GM12878 (cell line): ENCODE results near the gene EEF2K. TPM values are rescaled to one million over a fixed set of nuclear protein-coding genes. Genes with fewer than 3 reads are reported as not detected.

Source experiments
- ATAC-seq: fragments of 200-7000 bp; cut with Tn5 transposase; 3 replicates; pipeline ENCODE4 v1.9.1; 2020; ENCODE audit warnings: mild to moderate bottlenecking, moderate library complexity
- BruUV-seq: library from RNA; stranded (reverse); fragments of 400-500 nt; replicated peaks from 2 replicates; lab custom pipeline; 2021; lab: Mats Ljungman, UMichigan
- CTCF ChIA-PET: fragments of 300-600 bp; sonication (Branson Sonifier 250); formaldehyde crosslinking; extraction: SDS; loops from one replicate; lab custom pipeline; 2021; ENCODE audit warnings: inconsistent platforms; lab: Yijun Ruan, JAX
- POLR2A ChIA-PET: fragments of 350-600 bp; formaldehyde crosslinking; extraction: SDS; loops from one replicate; lab custom pipeline; 2021; ENCODE audit warnings: inconsistent platforms; lab: Charles Lee
- RAD21 ChIA-PET: fragments of 300-600 bp; sonication (Branson Sonifier 250); formaldehyde crosslinking; loops from one replicate; lab custom pipeline; 2023; ENCODE audit warnings: antibody characterized with exemption; ENCODE audit not compliant: unreplicated experiment; lab: Charles Lee
- SMC1A ChIA-PET: fragments of 300-600 bp; sonication (Branson Sonifier 250); formaldehyde crosslinking; loops from one replicate; lab custom pipeline; 2023; ENCODE audit not compliant: unreplicated experiment, uncharacterized antibody; lab: Charles Lee
- DNase-seq: peaks from one replicate; pipeline ENCODE4 v3.0.0-alpha.2; 2011; ENCODE audit warnings: low read depth, low spot score
- FAIRE-seq: peaks from 3 replicates; lab custom pipeline; 2011; peaks lifted over from hg19 to GRCh38; lab: Jason Lieb, UNC
- H2AFZ ChIP-seq: 2 replicates; pipeline ENCODE4 v1.6.0; 2011; ENCODE audit warnings: low read depth, low read length, control low read depth; ENCODE audit not compliant: control insufficient read depth
- H3K27ac ChIP-seq: 2 replicates; pipeline ENCODE4 v1.5.1; 2011; ENCODE audit warnings: control low read depth; ENCODE audit not compliant: control insufficient read depth, insufficient read depth
- H3K27me3 ChIP-seq, 2 experiments: replicated peaks in 1 of 2; 2 replicates each; pipeline versions ENCODE4 v1.6.0 to v1.6.1; 2011; ENCODE audit warnings: low read length in 1 of 2; ENCODE audit not compliant: control insufficient read depth in 2 of 2, insufficient read depth in 2 of 2
- H3K36me3 ChIP-seq, 2 experiments: 2 replicates each; pipeline ENCODE4 v1.5.1; 2011; ENCODE audit warnings: low read length in 1 of 2; ENCODE audit not compliant: control insufficient read depth in 2 of 2, insufficient read depth in 2 of 2
- H3K4me1 ChIP-seq: 2 replicates; pipeline ENCODE4 v1.6.1; 2011; ENCODE audit warnings: mild to moderate bottlenecking, low read length, moderate library complexity, mixed read lengths; ENCODE audit not compliant: control insufficient read depth, insufficient read depth
- H3K4me2 ChIP-seq: 2 replicates; pipeline ENCODE4 v1.6.0; 2011; ENCODE audit warnings: control low read depth; ENCODE audit not compliant: control insufficient read depth, insufficient read depth
- H3K4me3 ChIP-seq: fragments of 200-600 bp; sonication (generic); 2 replicates; pipeline ENCODE4 v1.5.1; 2016
- H3K79me2 ChIP-seq: 2 replicates; pipeline ENCODE4 v1.6.0; 2011; ENCODE audit warnings: low read length; ENCODE audit not compliant: control insufficient read depth, insufficient read depth
- H3K9ac ChIP-seq: 2 replicates; pipeline ENCODE4 v1.8.0; 2011; ENCODE audit warnings: low read length, control low read depth, mixed read lengths; ENCODE audit not compliant: control insufficient read depth, insufficient read depth
- H3K9me3 ChIP-seq: replicated peaks from 3 replicates; pipeline ENCODE4 v1.5.1; 2011; ENCODE audit warnings: mild to moderate bottlenecking, low read length; ENCODE audit not compliant: control insufficient read depth, insufficient read depth
- H4K20me1 ChIP-seq: 2 replicates; pipeline ENCODE4 v1.6.0; 2011; ENCODE audit not compliant: control insufficient read depth, insufficient read depth
- BMI1 ChIP-seq: fragments of 450-650 bp; IDR thresholded peaks from 2 replicates; pipeline ENCODE4 v1.6.1; 2016; ENCODE audit warnings: mild to moderate bottlenecking, moderate library complexity, borderline replicate concordance
- CBFB ChIP-seq: IDR thresholded peaks from 2 replicates; pipeline ENCODE4 v1.6.1; 2016; ENCODE audit warnings: antibody characterized with exemption, low read depth
- CBX5 ChIP-seq: sonication (generic); IDR thresholded peaks from 2 replicates; pipeline ENCODE4 v1.6.1; 2016; ENCODE audit warnings: low read depth, moderate library complexity, mild to moderate bottlenecking, inconsistent platforms
- ESRRA ChIP-seq: IDR thresholded peaks from 2 replicates; pipeline ENCODE4 v1.6.1; 2012; ENCODE audit warnings: mild to moderate bottlenecking, low read length, improper control_type of control experiment
- IKZF1 ChIP-seq: fragments of 450-650 bp; conservative IDR thresholded peaks from 2 replicates; pipeline ENCODE4 v1.6.1; 2017; ENCODE audit warnings: antibody characterized with exemption, mild to moderate bottlenecking
- IRF3 ChIP-seq: fragments of 450-650 bp; IDR thresholded peaks from 2 replicates; pipeline ENCODE4 v1.6.1; 2014; ENCODE audit warnings: mild to moderate bottlenecking
- LARP7 ChIP-seq: fragments of 450-650 bp; IDR thresholded peaks from 2 replicates; pipeline ENCODE4 v1.6.1; 2017; ENCODE audit warnings: mild to moderate bottlenecking
- MYC ChIP-seq: IDR thresholded peaks from 2 replicates; pipeline ENCODE4 v1.6.1; 2011; ENCODE audit warnings: mild to moderate bottlenecking, low read length, moderate library complexity, inconsistent platforms; ENCODE audit not compliant: insufficient read depth, insufficient replicate concordance, insufficient read length, severe bottlenecking
- NR2F1 ChIP-seq: fragments of 450-650 bp; conservative IDR thresholded peaks from 2 replicates; pipeline ENCODE4 v1.6.1; 2017; ENCODE audit warnings: mild to moderate bottlenecking
- POLR2AphosphoS5 ChIP-seq: IDR thresholded peaks from 2 replicates; pipeline ENCODE4 v1.6.1; 2011; ENCODE audit warnings: mild to moderate bottlenecking, low read length, inconsistent platforms
- SMARCA5 ChIP-seq: fragments of 450-650 bp; IDR thresholded peaks from 2 replicates; pipeline ENCODE4 v1.6.1; 2017; ENCODE audit warnings: mild to moderate bottlenecking
- SP1 ChIP-seq: IDR thresholded peaks from one replicate; pipeline ENCODE4 v1.6.1; 2011; ENCODE audit warnings: low read depth, low read length
- ZBTB33 ChIP-seq: fragments of 450-650 bp; IDR thresholded peaks from 2 replicates; pipeline ENCODE4 v1.6.1; 2017; ENCODE audit warnings: mild to moderate bottlenecking
- ZNF24 ChIP-seq: fragments of 450-650 bp; IDR thresholded peaks from 2 replicates; pipeline ENCODE4 v1.6.1; 2017; ENCODE audit warnings: antibody characterized with exemption, mild to moderate bottlenecking
- WGBS: methylation state at CpG from one replicate; pipeline ENCODE4 v1.1.6; 2016; ENCODE audit warnings: low lambda C conversion rate; ENCODE audit not compliant: insufficient replicate concordance, insufficient coverage; ENCODE audit errors: missing lambda C conversion rate; 5-methylcytosine and 5-hydroxymethylcytosine counted together
- in situ Hi-C: fragments of 300-500 bp; cut with MboI; formaldehyde crosslinking; loops from 9 replicates; pipeline ENCODE4 v1.14.3; 2018; ENCODE audit warnings: mixed read lengths
- intact Hi-C: fragments of 100-400 bp; cut with micrococcal nuclease; formaldehyde crosslinking; loops from one replicate; pipeline ENCODE4 v1.14.2; 2022; ENCODE audit not compliant: unreplicated experiment
- polyA plus RNA-seq, 11 experiments: library from polyadenylated mRNA; depleted of rRNA in 4 of 11; unstranded in 6 of 11; stranded (reverse) in 5 of 11; fragments of >200 nt; fragmentation: Nextera tagmentation in 4 of 11; fragmentation: Illumina TruSeq in 1 of 11; extraction: Ambion mirVana in 4 of 11; extraction: Trizol in 1 of 11; gene quantifications; 1 replicate in 1 of 11; 2 replicates in 10 of 11; pipeline versions ENCODE4 v1.2.1 to v1.2.3, GENCODE V29; 2011 to 2016; ENCODE audit warnings: inconsistent platforms in 2 of 11, missing spikeins in 2 of 11, low read depth in 1 of 11
- total RNA-seq, 4 experiments: library from RNA; depleted of rRNA in 3 of 4; stranded (reverse); fragments of >200 nt in 3 of 4; fragmentation: Illumina TruSeq in 1 of 4; extraction: Trizol in 1 of 4; gene quantifications; 2 replicates each; pipeline versions ENCODE4 v1.2.1 to v1.2.3, GENCODE V29; 2013 to 2021

EEF2K gene
- total and polyA plus RNA-seq, 10 of the 15 experiments (the other 5 are each of a cell fraction or from before 2014, with no cell fraction given), result 2.0 to 29.6 (median 12.2) TPM

GRCh38 chr16:22320572-22321339 is 114.7 kb downstream of the EEF2K start:
- Histone ChIP-seq H3K4me2 (no peak overlapping the region), H2AFZ (no peak overlapping the region), H3K27me3 (no peaks in the 10 kb centered on the region), H4K20me1 (no peaks in the 10 kb centered on the region), H3K27ac (no peak overlapping the region), H3K36me3 (peaks cover 19 to 44% of the 10 kb centered on the region in 2 experiments), H3K9ac (no peak overlapping the region), H3K9me3 (no peaks in the 10 kb centered on the region), H3K79me2 (0 out of 2 replicates have a peak, but pooled peaks cover 2% of the 10 kb centered on the region), H3K4me1 (no peaks in the 10 kb centered on the region), H3K4me3 (no peak overlapping the region)
- ChIA-PET CTCF (interaction anchor here (0.5 to 3.9 kb wide), 14 partner anchors 9 to 1163 kb away, joined by 3 to 20 read pairs (median 4); no protein-coding TSS in a partner anchor), RAD21 (interaction anchor here (0.7 to 1.6 kb wide), 7 partner anchors 20 to 1164 kb away, joined by 3 to 7 read pairs (median 5); no protein-coding TSS in a partner anchor), SMC1A (interaction anchor here (0.6 to 1.1 kb wide), 7 partner anchors 18 to 1132 kb away, joined by 3 to 4 read pairs (median 3); no protein-coding TSS in a partner anchor), POLR2A (interaction anchor here (0.5 kb wide), 1 partner anchor 800 kb away, joined by 4 read pairs; no protein-coding TSS in a partner anchor)
- ATAC-seq (no peak), FAIRE-seq (no peak), DNase-seq (no peak)
- in situ Hi-C loops (loop anchor here (10.0 to 25.0 kb wide), 5 partner anchors 242 to 1166 kb away; partner anchors contain the start of genes DNAH3 and LDAF1), intact Hi-C loops (loop anchor here (5.0 kb wide), 2 partner anchors 52 to 1163 kb away; partner anchors contain the start of genes CDR2 and LDAF1)
- BruUV-seq, result TSS peak; percentile 27
- WGBS, result 79% methylated on average over 13 of the region's 13 CpGs
- TF ChIP-seq IKZF1 (no peak), CBX5 (no peak), SP1 (no peak), ESRRA (no peak), ZNF24 (no peak), POLR2AphosphoS5 (no peak), NR2F1 (no peak), MYC (no peak), CBFB (no peak), BMI1 (no peak), ZBTB33 (no peak), SMARCA5 (no peak), LARP7 (no peak), IRF3 (no peak)
